Nucleus accumbens (tissue), 56 donors: ENCODE results near the gene MACIR.
A peak's percentile ranks its signal among the peaks of the same experiment; 100 is the strongest.
"Not testable (repeated sequence)": the region's sequence is repeated elsewhere in the genome, so short reads cannot be mapped to it uniquely, and the experiment has no call there.

ENCODE experiments used
- DNase-seq, 56 donors: peaks; one replicate each; lab custom pipeline; 2025; lab: John Stamatoyannopoulos, UW

Gene MACIR, protein sequence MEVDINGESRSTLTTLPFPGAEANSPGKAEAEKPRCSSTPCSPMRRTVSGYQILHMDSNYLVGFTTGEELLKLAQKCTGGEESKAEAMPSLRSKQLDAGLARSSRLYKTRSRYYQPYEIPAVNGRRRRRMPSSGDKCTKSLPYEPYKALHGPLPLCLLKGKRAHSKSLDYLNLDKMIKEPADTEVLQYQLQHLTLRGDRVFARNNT

DNA sequence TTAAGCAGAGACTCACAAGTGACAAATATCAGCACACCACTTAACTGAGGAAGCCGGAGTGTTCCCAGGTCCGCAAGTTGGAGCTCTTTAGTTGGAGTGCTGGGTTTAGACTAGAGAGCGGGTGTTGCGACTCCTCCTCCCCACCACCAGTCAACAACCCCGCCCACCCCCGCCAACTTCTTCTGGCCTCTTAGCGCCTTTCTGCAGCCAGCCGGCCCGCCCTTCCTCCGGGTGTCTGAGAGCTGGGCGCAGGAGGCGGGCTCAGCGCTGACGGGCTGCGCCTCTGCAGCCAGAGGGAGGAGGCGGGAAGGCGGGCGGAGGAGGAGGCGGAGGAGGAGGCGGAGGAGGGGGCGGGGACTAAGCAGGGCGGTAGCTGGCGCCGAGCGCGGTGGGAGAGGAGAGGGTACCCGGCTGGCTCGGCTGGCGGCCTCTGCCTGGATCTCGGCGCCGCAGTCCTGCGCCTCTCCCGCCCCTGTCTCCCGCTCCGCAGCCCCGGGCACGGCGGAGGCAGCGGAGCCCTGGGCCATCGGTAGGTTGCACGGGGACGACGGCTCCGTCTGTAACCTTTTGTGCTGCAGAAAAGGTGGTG is at the start of gene MACIR:
Gene MACIR (plus strand): TSS at position 396 of the 589 bp plus-strand sequence. CDS start 17,157 bp downstream, outside the sequence.
- peak; percentile 62 to 96 (median 90) for DNase-seq

DNA sequence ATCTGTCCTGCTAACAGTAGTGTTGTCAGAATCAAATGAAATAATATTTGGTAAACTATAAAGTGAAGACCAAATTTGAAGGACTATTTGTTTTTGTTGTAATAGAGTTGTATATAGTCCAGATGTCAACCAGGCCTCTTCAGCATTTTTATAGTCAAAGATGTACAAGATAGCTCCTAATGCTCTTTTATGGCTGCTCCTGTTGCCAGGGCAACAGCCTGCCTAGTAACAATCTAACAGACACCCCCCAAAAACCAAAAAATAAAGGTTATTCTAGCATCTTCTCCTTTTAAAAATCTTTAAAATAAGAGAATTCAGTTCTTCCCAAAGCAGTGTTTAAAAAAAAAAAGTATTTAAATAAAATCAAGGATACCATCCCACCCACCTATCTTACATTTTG is 49.5 kb upstream of the MACIR start:
- no peak for DNase-seq

DNA sequence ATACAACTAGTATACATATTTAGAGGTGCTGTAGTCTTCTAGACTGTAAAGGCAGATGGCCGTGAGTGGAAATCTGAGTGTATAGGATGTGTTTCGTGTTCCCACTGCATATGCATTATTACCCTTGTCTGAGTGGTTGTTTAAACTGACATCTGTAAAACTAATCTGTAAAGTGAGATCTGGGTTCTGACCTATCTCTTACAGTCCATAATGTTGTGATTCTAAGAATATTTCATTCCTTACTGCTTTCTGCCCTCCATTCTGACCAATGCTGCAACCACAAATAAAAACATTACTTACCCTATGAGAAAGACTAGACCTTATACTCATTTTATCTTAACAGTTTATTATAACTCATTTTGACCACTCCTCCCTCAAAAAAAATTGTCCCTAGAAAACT is 47.6 kb upstream of the MACIR start:
- no peak for DNase-seq

DNA sequence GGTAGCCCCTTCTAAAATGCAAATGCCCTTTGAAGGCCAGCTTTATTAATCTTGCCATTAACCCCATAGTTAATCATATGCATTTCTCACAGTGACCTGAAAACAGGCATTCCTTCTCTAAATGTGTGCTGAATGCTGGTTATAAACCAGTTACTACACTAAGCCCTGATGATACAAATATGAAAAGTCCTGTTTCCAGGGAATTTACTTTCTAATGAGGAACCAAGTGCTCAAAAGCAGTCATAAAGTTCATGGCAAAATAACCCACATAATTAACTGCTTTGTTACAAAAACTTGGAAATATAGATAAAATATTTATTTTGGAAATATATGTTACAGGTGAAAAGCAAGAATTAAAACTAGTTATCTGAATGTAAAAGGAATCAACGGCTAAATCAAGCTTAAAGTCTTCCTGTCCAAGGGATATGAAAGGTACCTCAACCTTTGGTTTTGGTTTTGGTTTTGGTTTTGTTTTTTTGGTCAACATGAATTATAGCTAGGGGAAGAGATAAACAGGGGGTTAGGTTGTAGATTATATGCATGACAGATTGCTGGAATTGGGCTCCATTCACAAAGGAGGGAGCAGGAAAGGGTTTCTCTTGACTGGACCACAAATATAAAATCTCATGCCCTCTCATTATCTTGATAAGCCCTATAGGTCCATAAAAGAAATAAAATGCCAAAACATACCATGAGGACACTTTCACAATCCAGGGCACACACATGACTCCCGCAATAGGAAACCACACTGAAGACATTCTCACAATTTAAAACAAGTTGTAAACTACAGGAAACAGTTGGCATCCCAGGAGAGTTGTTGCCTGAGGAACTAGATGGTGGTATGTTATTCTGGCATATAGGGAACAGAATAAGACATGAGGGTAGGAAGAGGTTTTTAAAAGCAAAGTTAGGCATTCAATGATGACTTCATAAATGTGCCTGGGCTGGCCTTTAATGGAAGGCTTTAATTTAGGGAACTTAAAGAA is 46.7 kb upstream of the MACIR start:
- no peak for DNase-seq

DNA sequence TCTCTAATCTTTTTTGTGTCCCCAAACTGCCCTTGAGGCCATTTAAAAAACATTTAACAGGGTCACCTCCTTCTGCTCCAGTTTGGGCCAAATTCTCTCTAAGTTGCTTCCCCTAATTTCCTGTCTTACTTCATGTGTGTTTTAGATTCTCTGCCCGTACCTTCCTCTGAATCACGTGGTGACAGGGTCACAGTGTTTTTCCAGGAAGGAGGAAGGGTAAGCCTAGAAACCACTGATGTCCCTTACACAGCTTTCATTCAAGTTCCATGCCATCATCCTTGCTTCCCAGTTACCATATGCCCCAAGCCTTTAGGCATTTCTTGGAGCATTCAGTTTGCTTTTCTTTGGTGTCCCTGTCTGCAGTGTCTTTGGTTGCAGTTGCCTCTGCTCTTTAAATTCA is 42.4 kb upstream of the MACIR start:
- DNase-seq = no peak

DNA sequence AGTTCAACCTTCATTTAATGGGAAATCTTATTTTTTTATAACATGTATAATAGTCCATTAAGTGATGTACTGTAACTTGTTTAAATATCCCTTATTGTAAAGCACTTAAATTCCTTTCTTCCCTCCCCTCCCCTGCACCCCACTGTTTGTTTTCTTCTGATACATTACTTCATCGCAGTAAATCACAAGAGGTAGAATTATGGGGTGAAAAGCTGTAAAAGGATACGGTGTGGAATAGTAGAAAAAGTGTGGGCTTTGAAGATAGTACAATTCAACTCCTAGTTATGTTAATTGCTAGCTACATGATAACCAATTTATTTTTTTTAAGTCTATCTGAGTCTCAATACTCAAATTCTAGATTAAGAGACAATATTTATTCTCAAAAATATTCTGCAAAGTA is 41.9 kb upstream of the MACIR start:
- no peak for DNase-seq

DNA sequence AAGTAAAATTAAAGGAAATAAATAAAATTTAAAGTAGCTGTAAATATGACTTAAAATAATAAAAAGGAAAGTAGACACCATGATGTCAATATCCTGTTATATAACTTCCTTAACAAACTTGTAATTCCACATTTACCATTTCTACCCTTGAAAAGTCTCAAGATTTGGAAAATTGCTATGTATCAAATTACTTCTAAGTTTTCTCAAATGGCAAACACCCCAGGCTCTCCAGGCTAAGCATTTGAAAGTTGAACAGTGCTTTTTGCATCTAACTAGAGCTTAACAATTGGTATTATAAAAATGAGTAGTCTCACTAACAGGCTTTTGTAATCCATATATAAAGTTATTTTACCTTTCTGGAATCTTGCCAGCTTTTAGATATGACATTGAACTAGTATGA is 41.5 kb upstream of the MACIR start:
- no peak for DNase-seq

DNA sequence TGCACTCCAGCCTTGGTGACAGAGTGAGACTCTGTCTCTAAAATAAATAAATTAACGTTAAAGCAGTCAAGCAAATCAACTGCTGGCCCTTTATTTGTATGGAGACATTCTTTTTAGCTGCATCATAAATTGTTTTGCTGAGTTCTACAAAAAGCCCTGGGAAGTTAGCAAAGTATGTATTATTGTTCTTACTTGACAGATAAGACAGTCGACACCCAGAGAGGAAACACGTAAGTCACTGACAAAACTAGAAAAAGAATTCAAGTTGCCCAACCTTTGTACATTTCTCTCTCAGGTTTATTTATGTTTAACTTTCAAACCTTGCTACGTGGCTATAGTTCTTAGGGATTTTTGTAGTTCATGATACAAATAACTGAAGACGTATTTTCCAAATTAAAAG is 40.4 kb upstream of the MACIR start:
- no peak for DNase-seq

DNA sequence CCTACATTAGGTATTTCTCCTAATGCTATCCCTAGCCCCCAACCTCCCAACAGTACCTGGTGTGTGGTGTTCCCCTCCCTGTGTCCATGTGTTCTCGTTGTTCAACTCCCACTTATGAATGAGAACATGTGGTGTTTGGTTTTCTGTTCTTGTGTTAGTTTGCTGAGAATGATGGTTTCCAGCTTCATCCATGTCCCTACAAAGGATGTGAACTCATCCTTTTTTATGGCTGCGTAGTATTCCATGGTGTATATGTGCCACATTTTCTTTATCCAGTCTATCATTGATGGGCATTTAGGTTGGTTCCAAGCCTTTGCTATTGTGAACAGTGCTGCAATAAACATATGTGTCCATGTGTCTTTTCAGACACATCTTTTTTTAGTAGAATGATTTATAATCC is 39.5 kb upstream of the MACIR start:
- not testable (repeated sequence) for DNase-seq

DNA sequence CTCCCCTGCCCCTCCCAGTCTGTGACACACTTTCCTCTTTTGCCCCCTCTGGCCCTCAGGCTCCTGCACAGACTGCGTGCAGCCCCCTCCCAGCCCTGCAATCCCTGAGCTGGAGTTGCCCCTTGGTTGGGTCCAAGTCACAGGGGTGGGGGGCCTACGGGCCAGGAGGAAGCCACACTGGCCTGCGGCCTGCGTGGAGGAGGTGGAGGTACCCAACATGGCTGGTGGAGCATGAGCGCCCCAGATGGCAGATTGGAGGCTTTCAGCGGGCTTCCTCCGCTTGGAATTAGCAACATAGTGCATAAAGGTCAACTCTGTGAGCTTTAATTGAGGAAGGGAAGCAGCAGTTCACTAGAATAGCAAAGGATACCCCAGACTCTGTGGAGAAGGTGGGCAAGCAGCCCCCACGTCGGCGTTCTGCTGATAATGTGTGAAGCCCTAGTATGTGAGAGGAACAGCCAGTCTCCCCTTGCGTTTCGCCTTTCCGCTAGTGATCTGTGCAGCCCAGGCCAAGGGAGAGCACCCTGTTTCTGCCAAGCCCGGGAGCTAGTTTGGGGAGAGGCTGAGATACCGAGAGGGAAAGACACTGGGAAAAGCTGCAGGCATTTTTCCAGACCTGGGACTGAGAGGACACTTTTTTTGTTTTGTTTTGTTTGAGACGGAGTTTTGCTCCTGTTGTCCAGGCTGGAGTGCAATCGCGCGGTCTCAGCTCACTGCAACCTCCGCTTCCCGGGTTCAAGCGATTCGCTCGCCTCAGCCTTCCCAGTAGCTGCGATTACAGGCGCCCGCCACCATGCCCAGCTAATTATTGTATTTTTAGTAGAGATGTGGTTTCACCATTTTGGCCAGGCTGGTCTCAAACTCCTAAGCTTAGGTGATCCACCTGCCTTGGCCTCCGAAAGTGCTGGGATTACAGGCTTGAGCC is 35.3 kb upstream of the MACIR start:
- no peak for DNase-seq

DNA sequence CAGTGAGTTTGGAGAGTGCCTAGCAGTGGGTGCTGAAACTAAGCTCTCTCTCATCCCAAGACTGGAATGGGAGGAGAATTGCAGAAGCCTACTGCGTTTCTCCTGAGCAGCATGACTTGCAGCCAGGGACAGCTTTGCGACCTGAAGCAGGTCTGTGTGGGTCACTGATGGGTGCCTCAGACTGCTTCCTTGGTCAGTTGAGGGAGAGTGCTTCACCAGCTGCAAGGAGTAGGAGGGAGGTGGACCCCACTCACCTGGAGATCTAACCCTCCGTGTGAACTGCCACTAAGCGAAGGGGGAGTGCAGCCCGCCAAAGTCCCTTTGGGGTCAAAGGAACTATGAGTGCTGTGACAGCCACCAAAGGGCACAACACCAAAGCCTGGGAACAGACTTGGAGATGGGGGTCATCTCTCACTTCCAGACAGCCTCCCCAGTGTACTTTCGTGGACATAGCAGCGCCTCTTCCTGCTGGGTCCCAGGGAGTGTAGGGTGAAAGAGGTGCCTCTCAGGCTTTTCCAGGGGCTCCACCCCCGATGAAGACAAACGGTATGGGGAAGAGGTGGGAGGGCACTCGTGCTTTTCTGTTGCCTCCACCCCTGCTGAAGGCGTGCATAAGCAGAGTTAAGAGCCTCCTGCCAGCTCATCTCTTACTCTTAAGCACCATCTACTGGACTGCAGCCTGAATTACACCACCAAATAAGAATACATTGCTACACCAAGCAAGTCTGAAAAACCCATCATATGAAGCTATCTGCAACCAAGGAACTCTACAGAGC is 34.3 kb upstream of the MACIR start:
- DNase-seq = peak in 12 of 56 donors; percentile 1 to 28 (median 7)

DNA sequence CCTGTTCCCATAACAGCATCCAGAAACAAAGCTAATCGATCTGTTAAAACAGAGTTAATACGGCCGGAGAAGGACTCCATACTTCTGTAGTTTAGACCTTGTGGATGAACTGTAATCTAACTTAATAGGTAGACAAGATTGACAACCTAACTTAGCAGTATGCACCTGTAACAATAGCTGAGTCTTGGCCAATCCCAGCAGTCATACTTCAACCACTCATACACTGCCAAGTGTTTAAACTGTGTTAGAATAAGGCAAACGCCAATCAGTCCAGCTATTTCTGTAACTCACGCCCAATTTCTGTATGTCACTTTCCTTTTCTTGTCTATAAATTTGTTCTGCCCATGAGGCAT is 33.7 kb upstream of the MACIR start:
- DNase-seq = no peak

DNA sequence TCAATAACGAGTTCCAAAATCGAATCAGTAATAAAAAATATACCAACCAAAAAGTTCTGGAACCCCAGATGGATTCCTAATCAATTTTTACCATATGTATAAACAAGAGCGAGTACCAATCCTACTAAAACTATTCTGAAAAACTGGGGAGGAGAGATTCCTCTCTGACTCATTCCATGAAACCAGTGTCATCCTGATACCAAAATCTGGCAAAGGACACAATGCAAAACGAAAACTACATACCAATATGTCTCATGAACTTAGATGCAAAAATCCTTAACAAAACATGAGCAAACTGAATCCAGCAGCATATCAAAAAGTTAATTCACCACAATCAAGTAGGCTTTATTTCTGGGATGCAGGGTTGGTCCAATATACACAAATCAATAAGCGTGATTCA is 30.5 kb upstream of the MACIR start:
- DNase-seq = no peak

DNA sequence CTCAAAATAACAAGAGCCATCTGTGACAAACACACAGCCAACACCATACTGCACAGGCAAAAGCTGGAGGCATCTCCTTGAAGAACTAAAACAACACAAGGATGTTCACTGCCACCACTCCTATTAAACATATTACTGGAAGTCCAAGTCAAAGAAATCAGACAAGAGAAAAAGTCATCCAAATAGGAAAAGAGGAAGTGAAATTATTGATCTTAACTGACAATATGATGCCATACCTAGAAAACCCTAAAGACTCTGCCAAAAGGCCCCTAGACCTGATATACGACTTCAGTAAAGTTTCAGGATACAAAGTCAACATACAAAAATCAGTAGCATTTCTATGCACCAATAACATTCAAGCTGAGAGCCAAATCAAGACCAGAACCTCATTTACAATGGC is 30.0 kb upstream of the MACIR start:
- DNase-seq = no peak

DNA sequence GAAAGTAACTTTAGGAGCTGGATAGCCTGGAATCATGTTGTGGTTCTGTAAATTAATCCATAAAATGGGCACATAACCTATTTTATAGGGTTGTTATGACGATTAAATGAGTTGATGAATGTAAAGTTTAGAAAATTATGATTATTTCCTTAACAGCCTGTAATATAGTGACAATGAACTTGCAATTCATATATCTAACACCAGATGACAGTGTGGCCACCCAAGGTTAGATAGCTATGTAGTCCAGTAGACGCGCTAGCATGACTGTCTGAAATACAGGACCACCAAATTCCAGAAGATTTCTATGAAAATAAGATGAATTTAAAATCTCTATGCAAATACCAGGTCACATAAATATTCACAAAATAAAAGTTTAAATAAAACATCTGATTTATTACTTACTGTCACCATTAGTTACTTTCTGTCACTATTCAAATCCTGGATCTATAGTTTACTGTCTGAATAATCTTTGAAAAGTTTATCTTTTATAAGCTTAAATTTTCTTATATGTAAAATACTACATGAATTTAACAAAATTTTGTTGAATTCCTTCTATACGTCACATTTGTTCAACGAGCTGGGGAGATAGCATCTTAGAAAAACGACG is 26.1 kb upstream of the MACIR start:
- DNase-seq = no peak

DNA sequence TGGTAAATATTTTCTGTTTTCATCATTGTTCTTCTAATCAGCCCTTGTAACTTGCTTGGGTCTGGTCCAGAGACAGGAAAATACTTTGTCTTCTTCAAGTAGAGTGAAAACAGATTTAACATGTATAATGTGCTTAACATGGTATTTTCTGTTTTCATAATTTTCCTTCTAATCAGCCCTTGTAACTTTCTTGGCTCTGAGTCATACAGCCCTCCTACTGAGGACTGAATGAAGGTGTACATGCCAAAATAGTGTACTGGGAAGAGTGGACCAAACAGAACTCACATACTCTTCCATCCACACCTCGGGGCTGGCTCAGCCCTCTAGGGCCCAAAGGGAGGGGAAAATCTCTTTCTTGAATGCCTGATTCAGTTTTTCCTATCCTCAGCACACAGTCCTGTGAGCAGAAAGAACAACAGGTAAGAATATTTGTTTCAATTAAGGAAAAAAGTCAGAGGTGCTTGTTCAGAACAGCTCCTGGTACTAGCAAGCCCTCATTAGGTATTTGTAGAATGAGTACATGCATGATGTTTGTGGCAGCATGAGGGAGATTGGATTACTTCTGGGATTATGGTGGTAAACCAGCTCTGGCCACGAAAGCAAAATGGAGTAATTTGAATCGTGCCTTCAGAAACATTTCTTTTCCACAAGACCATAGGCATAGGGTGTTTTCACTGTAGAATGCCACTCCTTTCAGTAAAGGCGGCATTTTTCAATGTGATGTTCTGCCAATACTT is 24.2 kb upstream of the MACIR start:
- no peak for DNase-seq

DNA sequence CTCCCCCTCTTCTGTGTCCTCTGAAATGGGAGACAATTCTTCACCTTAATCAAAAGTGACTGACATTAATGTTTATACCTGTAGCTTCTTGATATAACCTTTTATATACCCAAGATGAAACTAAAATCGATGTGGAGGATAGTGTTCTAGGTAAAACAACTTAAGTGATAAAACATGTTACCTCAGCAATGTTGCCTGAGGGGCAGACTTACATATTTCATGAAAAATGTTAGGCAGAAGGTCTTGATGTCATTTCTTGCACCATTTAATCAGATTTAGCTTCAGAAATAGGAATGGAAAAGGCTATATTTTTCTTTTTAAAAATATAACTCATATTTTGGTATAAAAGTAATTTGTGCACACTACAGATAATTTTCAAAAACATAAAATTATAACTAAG is 22.7 kb upstream of the MACIR start:
- DNase-seq = no peak

DNA sequence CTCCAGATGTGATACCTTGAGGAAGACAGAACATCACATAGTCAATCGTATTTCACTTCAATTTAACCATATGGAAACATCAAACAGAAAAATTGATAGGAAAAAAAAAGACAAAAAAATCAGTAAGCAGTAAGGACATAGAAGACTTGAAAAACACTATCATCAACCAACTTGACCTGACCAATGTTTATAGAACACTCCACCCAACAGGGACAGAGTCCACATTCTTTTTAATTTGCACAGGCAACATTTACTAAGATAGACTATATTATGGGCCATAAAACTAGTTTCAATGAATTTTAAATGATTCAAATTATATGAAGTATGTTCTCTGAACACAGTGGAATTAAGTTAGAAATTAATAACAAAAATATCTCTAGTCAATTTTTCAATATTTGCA is 20.8 kb upstream of the MACIR start:
- DNase-seq = no peak

DNA sequence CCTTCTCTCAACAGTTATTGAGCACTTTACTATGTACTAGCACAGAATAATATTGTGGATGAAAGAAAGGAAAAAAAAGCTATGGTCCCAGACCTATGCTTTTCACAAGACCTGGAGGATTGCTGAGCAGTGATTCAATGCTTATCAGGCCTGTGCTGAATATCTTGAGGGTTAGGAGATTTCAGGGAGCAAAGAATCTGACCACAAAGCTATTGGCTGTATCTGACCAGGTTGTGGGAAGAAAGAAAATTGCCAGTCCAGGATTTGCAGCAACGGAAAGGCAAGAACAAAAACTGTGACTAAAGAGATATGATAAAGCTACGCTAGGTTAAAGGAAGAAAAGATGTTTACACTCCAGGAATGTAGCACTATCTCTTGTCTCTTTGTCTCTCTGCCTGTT is 14.9 kb upstream of the MACIR start:
- no peak for DNase-seq
